CD4-positive, alpha-beta T cell treated with Interleukin-17A for 1 hour (primary cell): Measurements from ENCODE around the gene SLC43A2.
A peak's percentile ranks its signal among the peaks of the same experiment; 100 is the strongest.

Experiments used
- DNase-seq: peaks from one replicate; pipeline ENCODE4 v3.0.0-alpha.2; 2020

SLC43A2 gene

GRCh38 chr17:1643293-1643998, 14.8 kb upstream of the SLC43A2 start:
- peak; percentile 73 for DNase-seq

DNA sequence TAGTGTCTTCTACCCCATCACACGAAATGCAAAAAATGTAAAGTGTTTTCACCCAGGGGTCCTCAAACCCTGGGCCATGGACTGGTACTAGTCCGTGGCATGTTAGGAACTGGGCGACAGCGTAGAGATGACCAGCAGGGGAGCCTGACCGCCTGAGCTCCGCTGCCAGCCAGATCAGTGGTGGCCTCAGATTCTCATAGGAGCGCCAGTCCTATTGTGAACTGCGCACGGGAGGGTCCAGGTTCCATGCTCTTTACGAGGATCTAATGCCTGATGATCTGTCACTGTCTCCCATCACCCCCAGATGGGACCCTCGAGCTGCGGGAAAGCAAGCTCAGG, 12.4 kb upstream of the SLC43A2 start:
- no peak for DNase-seq

- DNase-seq: no peak
These were observed 11.9 kb upstream of the SLC43A2 start for GRCh38 chr17:1640329-1641064.

DNA sequence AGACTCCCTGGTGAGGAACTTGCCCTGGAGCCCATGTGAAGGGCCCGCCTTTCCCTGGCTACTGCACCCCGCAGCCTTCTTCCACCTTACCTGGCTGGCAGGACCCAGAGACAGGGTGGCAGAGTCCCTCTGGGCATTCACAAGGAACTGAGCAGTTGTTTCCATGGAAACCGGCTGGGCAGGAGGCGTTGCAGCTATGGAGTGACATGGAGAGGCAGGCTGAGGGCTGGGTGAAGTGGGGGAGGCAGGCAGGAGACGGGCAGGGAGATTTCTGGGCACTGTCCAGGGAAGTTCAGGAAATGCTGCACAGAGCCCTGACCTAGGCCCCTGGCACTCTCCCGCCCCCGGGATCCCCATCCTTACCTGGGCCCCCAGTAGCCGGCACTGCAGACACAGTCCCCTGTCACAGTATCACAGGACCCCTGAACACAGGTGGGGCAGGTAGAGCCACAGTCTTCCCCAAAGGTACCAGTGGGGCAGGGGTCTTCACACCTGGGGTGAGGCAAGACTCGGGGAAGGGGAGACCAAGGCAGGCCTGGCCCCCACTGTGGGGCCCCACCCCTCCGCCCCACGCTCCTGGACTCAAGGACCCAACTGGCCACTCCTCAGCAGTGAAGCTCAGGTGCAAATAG, 11.0 kb upstream of the SLC43A2 start:
- no peak for DNase-seq

GRCh38 chr17:1638624-1639300, 10.1 kb upstream of the SLC43A2 start:
- no peak for DNase-seq

DNA sequence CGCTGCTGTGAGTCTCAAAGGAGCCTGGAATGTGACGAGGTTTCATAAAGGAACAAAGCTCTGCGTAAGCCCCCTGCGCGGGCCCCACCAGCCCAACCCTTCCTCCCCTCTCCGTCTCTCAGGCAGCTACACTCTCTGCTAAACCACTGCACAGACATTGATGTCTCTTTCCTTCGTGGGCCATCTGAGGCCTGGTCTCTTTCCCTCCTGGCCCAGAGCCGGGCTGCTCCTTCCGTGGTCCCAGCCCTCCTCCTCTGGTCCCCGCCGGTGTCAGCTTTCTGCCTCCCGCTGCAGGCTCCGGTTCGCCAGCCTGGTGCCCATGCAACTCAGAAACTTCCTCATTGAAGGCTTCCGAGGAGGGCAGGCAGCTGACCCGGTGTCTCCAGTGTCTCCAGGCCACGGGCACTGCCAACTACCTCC, 9.5 kb upstream of the SLC43A2 start:
- no peak for DNase-seq

DNA sequence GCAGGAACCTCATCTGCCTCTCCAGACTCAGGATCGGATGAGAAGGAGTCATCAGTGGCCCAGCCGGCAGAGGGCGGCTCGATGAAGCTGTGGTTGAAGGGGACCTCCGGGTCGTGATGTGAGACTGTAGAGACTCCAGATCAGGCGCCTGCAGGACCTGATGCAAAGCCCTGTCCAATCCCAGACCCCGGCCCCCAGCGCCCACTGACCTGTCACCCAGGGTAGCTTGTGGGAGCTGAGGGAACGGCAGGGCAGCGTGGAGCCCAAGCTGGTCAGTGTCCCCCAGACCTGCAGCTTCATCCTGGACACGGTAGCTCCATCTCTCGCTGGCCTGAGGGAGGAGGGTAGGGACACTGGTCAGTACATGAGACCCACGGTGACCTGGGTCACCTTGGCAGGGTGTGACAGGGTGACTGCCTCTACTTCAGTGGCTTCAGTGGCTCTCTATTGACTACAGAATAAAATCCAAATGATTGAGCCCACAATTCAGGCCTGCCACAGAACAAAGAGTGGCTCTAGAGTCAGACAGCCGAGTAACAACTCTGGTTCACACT, 8.2 kb upstream of the SLC43A2 start:
- no peak for DNase-seq

DNA sequence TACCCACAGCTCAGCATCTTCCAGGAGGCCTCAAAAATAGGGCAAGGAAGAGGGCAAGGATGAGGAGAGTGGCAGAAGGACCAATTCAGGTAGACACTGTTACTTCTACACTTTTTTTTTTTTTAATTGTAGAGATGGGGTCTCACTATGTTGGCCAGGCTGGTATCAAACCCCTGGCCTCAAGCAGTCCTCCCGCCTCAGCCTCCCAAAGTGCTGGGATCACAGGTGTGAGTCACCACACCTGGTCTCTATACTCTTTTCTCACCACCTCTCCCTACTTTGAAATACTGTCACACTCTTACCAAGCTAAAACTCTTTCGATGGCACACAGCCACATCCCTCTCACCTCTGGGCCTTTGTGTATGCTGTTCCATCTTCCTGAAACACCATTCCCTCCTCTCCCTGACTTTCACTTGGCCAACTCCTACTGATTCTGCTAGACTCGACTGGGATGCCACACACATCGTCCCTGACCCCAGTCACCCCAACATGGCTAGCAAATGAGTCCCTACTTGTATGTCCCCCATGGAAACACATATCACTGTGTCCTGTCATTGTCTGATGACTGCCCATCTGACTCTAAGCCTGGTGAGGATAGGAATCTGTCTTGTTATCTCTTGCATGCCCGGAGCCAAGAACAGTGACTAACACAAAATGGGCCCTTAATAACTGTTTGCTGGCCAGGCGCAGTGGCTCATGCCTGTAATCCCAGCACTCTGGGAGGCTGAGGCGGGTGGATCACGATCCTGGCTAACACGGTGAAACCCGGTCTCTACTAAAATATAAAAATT, 7.2 kb upstream of the SLC43A2 start:
- DNase-seq: no peak

DNA sequence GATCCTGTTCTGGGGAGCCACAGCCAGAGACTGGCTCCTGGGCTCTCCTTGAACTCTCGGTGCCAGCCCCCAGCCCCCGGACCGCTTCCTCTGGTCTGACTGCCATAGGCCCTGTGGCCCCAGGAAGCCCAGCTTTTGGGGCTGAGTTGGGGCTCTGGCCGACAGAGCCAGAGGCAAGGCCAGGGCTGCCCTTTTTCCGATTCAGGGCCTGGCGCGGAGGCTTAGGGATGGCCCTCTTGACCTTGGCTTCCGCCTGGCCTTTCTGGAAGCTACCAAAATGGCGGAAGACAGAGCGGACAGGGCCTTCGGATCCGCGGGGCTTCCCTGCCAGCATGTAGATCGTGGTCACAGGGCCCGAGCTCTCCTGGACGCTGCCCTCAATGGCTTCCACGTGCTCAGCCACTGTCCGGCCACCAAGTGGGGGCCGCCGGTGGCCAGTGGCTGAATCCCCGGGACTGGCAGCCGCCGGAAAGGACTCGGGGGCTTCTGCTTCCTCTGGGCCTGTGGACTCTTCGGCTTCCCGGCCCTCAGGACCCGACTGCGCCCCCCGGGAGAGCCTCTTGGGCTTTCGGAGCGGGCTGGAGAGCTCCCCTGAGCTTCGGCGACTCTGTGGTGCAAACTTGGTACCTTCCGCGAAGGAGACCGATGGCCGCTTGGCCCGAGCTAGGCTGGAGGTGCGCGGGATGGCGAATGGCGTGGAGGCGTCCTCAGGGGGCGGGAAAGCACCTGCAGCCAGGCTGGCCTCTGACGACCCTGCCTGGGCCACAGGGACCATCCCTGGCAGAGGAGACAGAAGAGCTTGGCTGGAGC, 6.4 kb upstream of the SLC43A2 start:
- no peak for DNase-seq

- no peak for DNase-seq
These were observed 2.0 kb upstream of the SLC43A2 start for GRCh38 chr17:1630662-1631061.

DNA sequence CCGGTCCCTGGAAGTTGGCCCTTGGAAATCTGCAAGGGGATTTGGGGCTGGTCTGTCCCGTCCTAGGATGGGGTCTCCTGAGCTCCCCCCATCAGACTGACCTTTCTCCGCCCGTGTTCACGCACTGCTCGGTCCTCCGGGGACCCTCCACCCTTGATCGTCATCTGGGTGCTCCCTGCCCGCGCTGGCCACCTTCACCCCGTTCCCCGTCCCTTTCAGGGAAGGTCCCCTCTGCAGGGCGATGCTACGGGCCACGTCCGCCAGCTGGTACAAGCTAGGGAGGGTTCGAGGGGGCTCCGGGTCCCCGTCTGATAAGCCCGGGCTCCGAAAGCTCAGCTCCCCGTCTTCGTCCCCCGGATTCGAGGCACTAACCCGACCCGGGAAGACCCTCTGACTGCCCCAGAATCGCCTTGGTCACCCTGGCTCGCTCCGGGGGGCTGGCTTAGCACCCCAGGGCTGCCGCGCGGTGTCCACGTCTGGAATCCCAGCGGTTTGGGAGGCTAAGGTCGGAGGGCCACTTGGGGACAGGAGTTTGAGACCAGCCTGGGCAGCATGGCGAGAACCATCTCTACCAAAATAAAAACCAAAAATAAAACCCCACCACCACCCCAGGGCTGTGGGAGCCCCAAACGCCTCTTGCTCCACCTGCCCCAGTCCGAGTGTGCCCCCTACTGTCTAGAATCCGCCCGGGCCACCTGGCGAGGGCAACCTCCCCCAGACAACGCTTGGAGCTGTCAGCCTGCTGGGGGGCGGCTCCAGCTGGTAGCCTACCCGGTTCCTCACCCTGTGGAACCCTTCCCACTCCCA, 1.1 kb upstream of the SLC43A2 start:
- peak; percentile 77 for DNase-seq

DNA sequence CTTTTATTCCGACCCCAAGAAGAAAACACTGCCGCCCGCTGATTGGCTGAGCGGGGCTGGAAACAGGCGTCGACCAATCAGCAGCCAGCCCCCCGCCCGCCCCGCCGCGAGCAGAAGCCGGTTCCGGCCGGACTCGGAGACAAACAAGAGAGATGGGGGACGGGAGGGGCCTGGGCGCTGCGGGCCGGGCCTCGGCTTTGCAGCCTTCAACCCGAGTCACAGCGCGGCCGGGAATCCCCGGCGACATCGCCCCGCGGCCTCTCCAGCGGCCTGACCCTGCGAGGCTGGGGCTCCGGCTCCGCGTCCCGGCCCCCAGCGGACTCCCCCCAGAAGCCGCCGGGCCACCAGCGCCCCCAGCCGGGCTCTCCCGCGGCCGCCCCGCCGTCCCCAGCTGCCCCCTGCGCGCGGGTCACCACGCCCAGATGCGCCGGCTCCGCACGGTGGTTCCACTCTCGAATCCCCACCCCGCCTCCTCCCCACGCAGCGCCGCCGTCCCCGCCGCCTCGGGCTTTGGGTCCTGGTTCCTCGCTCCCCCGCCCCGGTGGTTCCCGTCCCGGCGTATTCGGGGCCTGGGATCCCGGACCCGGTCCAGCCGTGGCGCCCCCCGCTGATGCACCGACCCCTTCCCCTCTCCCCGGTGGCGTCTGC, 346 bp upstream of the SLC43A2 start:
- peak; percentile 94 for DNase-seq

- DNase-seq: no peak
These were observed 1.3 kb downstream of the SLC43A2 start for GRCh38 chr17:1627182-1627981.

GRCh38 chr17:1626333-1626732, 2.3 kb downstream of the SLC43A2 start:
- DNase-seq: no peak

GRCh38 chr17:1625581-1625980, 3.1 kb downstream of the SLC43A2 start:
- DNase-seq: no peak

DNA sequence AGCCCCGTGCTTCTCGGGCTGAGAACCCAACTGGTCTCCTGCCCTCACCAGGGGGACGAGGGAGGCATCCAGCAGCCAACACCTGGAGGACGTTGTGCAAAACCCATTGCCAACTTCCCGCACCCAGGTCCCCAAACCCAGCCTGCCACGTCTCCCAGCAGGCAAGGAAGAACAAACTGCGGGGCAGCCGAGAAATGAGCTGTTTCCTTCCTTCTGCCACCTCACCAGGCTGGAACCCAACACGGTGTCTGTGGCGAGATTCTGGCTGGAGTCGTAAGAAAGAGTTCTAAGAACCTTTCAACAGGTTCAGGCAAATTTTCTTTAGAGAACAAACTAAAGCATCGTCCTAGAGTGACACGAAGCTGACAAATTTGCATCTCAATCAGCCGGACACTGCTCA, 3.6 kb downstream of the SLC43A2 start:
- DNase-seq: no peak

DNA sequence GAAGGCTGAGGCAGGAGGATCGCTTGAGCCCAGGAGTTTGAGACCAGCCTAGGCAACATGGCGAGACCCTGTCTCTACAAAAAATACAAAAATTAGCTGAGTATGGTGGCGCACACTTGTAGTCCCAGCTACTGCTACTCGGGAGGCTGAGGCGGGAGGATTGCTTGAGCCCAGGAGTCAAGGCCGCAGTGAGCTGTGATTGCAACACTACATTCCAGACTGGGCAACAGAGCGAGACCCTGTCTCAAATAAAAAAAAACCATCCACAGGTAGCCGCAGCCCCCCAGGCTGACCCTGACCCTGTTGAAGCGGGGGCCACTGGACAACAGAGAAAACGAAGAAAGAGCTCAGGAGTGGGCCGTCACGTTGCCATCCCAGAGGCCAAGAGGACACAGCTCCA, 4.0 kb downstream of the SLC43A2 start:
- DNase-seq: no peak

GRCh38 chr17:1623057-1623630, 5.5 kb downstream of the SLC43A2 start:
- DNase-seq: no peak
